Measurements from ENCODE around the gene MPRIP.
A peak's percentile ranks its signal among the peaks of the same experiment; 100 is the strongest.

DNA sequence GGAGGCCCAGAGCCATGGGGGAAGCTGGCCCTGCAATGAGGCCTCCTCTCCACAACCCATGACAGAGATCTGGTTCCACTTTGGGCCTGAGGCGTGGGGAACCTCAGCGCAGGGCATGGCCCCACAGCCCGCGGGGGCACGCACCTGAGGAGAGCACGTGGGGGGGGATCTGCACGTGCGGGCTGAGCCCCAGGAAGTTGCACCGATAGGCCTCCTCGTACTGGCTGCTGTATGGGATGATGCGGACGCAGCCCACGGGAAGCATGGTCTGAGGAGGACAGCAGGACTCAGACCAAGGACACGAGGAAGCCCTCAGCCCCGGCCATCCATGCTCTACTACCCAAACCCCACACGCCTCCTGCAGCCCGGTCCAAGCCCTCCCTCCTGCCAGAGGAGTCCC is 174.0 kb downstream of the MPRIP start:
- TF ChIP-seq, protein P1, sequence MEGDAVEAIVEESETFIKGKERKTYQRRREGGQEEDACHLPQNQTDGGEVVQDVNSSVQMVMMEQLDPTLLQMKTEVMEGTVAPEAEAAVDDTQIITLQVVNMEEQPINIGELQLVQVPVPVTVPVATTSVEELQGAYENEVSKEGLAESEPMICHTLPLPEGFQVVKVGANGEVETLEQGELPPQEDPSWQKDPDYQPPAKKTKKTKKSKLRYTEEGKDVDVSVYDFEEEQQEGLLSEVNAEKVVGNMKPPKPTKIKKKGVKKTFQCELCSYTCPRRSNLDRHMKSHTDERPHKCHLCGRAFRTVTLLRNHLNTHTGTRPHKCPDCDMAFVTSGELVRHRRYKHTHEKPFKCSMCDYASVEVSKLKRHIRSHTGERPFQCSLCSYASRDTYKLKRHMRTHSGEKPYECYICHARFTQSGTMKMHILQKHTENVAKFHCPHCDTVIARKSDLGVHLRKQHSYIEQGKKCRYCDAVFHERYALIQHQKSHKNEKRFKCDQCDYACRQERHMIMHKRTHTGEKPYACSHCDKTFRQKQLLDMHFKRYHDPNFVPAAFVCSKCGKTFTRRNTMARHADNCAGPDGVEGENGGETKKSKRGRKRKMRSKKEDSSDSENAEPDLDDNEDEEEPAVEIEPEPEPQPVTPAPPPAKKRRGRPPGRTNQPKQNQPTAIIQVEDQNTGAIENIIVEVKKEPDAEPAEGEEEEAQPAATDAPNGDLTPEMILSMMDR (IDR thresholded peaks at IDR 0.05 in 8 of 11, conservative IDR thresholded peaks at IDR 0.05 in 3 of 11): no peak
- peak in 1 of 3 donors; percentile 44 for TF ChIP-seq POLR2AphosphoS5 (IDR thresholded peaks at IDR 0.05)
